Stimulated activated CD4-positive, alpha-beta T cell treated with anti-CD3 and anti-CD28 coated beads, Interleukin-2, amount 100 ng/mL, for 48 hours (primary cell): ENCODE measurements around the gene ORAI1.
"Not testable (repeated sequence)": the region's sequence is repeated elsewhere in the genome, so short reads cannot be mapped to it uniquely, and the experiment has no call there.

Source experiments
- DNase-seq, 2 donors: peaks; one replicate each; pipeline ENCODE4 v3.0.0-alpha.2; 2020

ORAI1 gene

DNA sequence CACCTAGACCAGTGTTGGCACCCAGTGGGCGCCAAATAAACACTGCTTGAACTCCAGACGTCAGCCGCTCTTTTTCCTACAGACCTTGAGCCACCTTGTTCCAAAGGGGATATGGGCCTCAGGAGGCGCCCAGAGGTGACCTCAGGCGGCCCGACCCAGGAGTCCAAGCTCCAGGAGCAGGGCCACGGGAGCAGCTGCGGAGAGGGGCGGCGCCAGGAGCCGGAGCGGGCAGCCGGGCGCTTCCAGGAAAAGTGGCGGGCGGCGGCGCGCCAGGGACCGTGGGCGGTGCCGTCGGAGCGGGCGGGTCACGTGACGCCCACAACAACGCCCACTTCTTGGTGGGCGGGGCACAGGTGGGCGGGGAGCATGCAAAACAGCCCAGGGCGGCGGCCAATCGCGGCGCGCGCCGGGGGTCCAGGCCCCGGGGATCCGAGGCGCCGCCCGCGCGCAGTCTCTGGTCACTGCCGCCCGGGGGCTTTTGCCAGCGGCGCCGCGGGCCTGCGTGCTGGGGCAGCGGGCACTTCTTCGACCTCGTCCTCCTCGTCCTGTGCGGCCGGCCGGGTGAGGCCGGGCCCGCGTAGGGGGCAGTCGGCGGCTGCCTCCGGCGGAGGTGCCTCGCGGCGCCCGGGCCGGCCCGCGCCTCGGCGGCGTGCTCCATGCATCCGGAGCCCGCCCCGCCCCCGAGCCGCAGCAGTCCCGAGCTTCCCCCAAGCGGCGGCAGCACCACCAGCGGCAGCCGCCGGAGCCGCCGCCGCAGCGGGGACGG is at the start of gene ORAI1:
ORAI1 (plus strand) TSS at position 444 of the 766 bp plus-strand sequence.
- DNase-seq: peak; percentile 95 to 98

GRCh38 chr12:121576851-121577391 is 49.4 kb upstream of the ORAI1 start:
- DNase-seq: no peak

DNA sequence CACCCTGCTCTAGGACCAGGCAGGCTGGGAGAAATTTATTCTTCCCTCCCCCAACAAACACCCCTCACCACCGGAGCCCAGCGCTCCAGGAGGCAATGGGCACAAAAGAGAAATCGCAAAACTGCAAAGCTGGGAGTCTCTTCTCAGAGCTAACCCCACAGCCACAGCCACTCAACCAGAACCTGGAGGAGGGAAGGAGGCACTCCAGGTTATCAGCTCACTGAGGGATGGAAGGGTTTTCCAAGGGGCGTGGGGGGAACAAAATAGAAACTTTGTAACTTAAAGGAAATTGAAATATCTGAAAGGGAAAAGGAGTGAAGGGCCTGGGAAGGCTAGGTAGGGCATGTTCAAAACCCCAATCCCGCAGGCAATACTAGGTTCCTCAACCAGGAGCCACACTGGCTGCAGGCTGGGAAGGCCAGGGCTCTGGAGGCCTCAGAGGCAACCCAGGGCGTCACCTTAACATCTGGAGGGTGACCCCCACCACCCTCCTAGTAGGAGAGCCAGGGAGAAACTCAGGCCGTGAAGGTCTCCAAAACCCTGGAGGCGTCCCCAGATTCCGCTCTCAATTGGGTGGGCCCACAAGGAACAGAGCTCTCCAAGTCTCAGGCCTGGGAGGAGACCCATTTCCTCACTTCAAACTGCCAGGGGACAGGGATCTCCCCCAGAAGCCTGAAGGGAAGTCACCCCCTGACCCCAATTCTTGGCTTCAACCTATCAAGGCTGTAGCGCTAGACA is 48.7 kb upstream of the ORAI1 start:
- no peak for DNase-seq

GRCh38 chr12:121578230-121579189 is 47.8 kb upstream of the ORAI1 start:
- no peak for DNase-seq

DNA sequence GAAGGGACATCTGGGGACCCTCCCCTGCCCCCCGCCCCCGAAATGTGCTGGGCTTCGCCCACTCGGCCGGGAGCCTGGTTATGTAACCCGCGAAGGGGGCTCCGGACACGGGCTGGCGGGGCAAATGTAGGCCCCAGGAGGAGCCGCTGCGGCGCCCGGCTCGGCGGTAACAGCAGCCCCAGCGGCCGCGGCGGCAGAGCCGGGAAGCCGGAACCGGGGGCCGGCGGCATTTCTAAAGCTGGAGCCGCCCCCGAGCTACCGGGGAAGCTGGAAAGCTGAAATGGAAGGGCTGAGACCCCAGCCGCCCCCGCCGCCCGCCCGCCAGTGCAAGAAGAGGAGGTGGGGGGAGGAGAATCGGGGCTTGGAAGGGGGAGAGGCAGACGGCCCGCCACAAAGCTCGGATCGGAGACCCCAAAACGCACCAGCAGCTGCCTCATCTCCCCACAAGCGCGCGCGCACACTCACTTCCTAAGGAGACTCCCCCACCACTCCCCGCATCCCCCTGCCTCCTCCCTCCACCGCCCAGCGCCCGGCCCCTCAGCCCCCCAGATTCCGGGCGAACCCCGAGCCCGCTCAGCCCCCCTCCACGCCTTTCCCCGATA is 47.0 kb upstream of the ORAI1 start:
- DNase-seq: peak in 1 of 2 donors; percentile 26

GRCh38 chr12:121579981-121580868 is 46.1 kb upstream of the ORAI1 start:
- DNase-seq: peak; percentile 56 to 60

GRCh38 chr12:121580959-121581685 is 45.2 kb upstream of the ORAI1 start, which contains the start of gene KDM2B:
Gene KDM2B, minus strand, starts transcription at chr12:121581023. Its CDS starts 112 bp downstream, at chr12:121580911.
- DNase-seq: no peak

GRCh38 chr12:121581686-121582429 is 44.5 kb upstream of the ORAI1 start:
- DNase-seq: no peak

DNA sequence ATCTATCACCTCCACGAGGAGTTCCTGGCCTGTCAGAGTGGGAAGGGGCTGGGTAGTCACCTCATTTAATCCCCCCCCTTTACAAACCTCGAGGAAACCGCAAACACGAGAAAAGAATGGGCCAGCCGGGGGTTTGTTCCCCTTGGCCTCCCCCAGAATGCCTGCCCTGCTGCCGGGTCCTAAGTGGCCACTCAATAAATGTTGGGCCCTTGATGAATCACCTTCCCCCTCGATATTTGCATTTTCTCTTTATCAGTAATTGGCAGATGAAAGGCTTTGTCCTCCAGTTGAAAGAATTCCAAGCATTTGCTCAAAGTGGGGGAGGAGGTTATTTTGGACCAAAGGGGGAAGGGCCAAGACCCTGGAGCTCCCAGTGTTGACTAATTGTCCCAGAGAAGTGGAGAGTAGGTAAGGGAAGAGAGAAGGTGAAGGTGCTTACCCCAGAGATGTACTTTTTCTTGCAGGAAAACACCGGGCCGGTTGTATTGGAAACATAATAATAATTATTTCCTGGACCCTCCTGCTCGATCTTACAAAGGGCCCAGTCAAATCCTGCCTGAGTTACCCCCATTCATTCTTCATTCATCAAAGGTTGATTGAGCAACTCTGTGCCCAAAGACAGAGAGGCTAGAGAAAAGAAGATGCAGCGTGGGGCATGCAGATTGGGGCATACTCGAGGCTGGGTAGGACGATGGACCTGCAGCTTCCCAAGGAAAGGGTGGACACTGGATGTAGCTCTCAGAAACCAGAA is 43.6 kb upstream of the ORAI1 start:
- no peak for DNase-seq

- DNase-seq: not testable (repeated sequence)
Measured at GRCh38 chr12:121583334-121583661, 43.0 kb upstream of the ORAI1 start.

GRCh38 chr12:121584885-121585284 is 41.4 kb upstream of the ORAI1 start:
- not testable (repeated sequence) for DNase-seq

GRCh38 chr12:121590476-121591143 is 35.7 kb upstream of the ORAI1 start:
- DNase-seq: peak in 1 of 2 donors; percentile 32

DNA sequence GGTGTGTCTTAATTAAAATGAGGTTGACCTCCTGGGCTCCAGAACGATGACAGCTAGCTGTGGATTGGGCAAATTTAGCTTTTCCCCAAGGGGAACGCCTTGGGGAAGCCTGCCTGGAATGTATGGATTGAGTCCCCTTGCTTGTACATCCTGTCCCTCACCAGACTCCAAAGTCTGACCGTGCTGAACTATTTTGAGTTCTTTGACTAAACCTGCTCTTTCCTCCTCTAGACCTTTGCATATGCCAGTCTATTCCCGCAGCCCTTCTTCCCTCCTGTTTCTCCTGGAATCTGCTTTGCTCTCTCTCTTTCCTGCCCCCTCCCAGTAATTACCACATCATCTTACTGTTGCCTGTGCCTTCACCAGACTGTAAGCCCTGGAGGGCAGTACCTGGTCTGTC is 34.0 kb upstream of the ORAI1 start:
- no peak for DNase-seq

- no peak for DNase-seq
Measured at GRCh38 chr12:121595520-121595919, 30.8 kb upstream of the ORAI1 start.

DNA sequence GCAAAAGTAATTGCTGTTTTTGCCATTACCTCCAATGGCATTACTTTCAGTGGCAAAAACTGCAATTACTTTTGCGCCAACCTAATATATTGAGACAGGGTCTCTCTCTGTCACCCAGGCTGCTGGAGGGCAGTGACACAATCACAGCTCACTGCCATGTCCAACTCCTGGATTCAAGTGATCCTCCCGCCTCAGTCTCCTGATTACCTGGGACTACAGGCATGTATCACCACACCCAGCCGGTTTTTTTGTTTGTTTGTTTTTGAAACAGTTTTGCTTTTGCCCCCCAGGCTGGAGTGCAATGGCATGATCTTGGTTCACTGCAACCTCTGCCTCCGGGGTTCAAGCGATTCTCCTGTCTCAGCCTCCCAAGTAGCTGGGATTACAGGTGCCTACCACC is 29.8 kb upstream of the ORAI1 start:
- DNase-seq: no peak

DNA sequence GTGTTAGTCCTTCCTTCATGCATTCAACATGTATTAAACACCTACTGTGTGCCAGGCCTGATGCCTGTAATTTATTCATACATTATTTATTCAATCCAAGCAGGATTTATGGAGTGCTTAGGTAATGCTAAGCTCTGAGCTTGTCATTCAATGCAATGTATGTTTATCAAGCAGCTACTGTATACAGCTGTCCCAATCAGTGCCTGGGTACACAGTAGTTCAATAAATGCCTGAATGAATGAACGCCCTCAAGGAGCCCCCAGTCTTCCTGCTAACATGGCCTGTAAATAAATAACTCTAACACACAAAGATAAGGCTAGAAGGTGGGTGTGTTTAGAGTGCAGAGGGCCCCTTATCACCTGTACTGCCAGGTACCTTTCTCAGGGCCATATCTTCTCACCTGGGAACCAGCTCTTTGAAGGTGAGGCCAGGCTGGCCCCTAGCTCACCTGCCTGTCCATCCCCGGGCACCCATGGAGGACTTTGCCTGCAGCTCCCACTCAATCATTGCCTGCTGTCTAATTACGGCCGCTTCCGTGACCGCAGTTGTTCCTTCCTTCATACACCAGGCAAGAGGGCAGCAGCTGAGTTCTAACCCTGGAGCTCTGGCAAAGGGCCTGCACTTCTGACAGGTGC is 25.5 kb upstream of the ORAI1 start:
- DNase-seq: no peak

DNA sequence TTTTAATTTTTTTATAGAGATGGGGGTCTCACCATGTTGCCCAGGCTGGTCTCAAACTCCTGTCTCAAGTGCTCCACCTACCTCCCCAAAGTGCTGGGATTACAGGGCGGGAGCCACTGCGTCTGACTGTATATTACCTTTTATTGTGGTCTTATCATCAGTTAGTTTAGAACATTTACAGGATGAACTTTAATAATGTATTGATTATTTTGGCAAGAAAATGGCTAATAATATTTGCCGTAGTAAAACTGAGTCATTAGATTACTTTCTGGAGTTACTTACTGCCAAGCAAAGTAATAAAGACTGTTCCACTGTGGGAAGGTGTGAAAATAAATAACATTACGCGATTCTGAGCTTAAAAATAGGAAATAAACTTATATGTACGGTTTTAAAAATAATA is 23.6 kb upstream of the ORAI1 start:
- DNase-seq: no peak

- DNase-seq: no peak
Measured at GRCh38 chr12:121603581-121603980, 22.7 kb upstream of the ORAI1 start.
